AG04450 (cell line): Measurements from ENCODE around the gene KCNN3. TPM values are rescaled to one million over a fixed set of nuclear protein-coding genes. Genes with fewer than 3 reads are reported as not detected.

Experiments used
- CTCF ChIA-PET: fragments of 300-600, 350-600 bp; formaldehyde crosslinking; extraction: SDS; loops from one replicate; lab custom pipeline; 2022; ENCODE audit warnings: antibody characterized with exemption, inconsistent platforms; lab: Charles Lee
- POLR2A ChIA-PET: fragments of 350-600 bp; formaldehyde crosslinking; extraction: SDS; loops from one replicate; lab custom pipeline; 2021; ENCODE audit warnings: antibody characterized with exemption, inconsistent platforms; lab: Yijun Ruan, JAX
- DNase-seq: peaks from one replicate; pipeline ENCODE4 v3.0.0-alpha.2; 2011; ENCODE audit warnings: low read depth, low spot score
- H3K27ac ChIP-seq: one replicate; pipeline ENCODE4 v1.5.1; 2012; ENCODE audit warnings: low read depth, low read length, control low read depth
- H3K27me3 ChIP-seq: one replicate; pipeline ENCODE4 v1.6.0; 2012; ENCODE audit warnings: low read length; ENCODE audit not compliant: control insufficient read depth, insufficient read depth
- H3K4me3 ChIP-seq: 2 replicates; pipeline ENCODE4 v1.5.1; 2011; ENCODE audit warnings: mild to moderate bottlenecking, low read depth, low read length, control low read depth
- H3K9me3 ChIP-seq: 2 replicates; pipeline ENCODE4 v1.5.1; 2012; ENCODE audit warnings: low read length; ENCODE audit not compliant: control insufficient read depth, insufficient read depth
- CTCF ChIP-seq: IDR thresholded peaks from 2 replicates; pipeline ENCODE4 v1.5.1; 2011; ENCODE audit warnings: low read depth, low read length, control low read depth, inconsistent platforms
- polyA plus RNA-seq: library from polyadenylated mRNA; depleted of rRNA; stranded (reverse); fragments of >200 nt; gene quantifications from 2 replicates; pipeline ENCODE4 v1.2.3, GENCODE V29; 2011

Gene KCNN3
- polyA plus RNA-seq, 1 experiment, result 0.09 TPM

DNA sequence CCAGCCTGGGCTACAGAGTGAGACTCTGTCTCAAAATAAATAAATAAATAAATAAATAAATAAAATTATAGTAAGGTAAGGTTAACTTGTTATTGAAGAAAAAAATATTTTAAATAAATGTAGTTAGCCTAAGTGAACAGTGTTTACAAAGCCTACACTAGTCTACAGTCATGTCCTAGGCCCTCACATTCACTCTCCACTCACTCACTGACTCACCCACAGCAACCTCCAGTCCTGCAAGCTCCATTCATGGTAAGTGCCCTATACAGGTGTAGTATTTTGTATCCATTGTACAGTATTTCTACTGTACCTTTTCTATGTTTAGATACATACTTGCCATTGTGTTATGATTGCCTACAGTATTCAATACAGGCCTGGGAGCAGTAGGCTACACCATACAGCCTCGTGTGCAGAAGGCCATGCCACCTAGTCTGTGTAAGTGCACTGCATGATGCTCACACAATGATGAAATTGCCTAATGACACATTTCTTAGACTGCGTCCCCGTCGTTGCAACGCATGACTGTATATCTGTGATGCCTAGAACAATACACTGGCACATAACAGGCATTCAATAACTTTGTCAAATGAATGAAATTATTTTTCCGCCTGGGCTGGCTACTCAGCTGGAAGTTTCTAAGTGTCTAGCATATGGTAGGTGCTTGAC, 14.8 kb downstream of the KCNN3 start:
- Histone ChIP-seq H3K27ac (no peak overlapping the region), H3K9me3 (no peaks in the 10 kb centered on the region), H3K27me3 (no peaks in the 10 kb centered on the region), H3K4me3 (no peak overlapping the region)
- CTCF ChIA-PET, result interaction anchor here (0.9 kb wide), 1 partner anchor 10 kb away, joined by 3 read pairs; no protein-coding TSS in a partner anchor
- POLR2A ChIA-PET, result interaction anchor here (0.6 kb wide), 1 partner anchor 140 kb away, joined by 6 read pairs; no protein-coding TSS in a partner anchor
- no peak for TF ChIP-seq CTCF
- DNase-seq, result no peak

DNA sequence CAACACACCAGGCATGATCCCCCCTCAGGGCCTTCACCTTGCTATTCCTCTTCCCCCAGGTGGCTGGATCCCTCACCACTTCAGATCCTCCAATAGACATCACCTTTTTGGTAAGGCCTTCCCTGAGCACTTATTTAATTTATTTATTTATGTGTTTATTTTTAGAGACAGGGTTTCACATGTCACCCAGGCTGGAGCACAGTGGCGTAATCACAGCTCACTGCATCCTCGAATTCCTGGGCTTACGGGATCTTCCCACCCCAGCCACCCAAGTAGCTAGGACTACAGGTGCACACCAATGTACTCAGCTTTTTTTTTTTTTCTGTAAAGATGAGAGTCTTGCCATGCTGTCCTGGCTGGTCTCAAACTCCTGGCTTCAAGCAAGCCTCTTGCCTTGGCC, 17.2 kb downstream of the KCNN3 start:
- Histone ChIP-seq H3K4me3 (no peak overlapping the region), H3K27me3 (peaks cover 11% of the 10 kb centered on the region), H3K27ac (no peak overlapping the region), H3K9me3 (no peaks in the 10 kb centered on the region; the same call in 1 of the 2 replicates)
- CTCF ChIA-PET, result interaction anchor here (0.9 kb wide), 1 partner anchor 11 kb away, joined by 3 read pairs; no protein-coding TSS in a partner anchor
- TF ChIP-seq CTCF, result no peak
- DNase-seq, result no peak
- POLR2A ChIA-PET, result no interaction called here

- ChIA-PET CTCF (interaction anchor here (0.7 kb wide), 1 partner anchor 16 kb away, joined by 3 read pairs; no protein-coding TSS in a partner anchor), POLR2A (no interaction called here)
- H3K27ac ChIP-seq, result no peak overlapping the region
- no peak for TF ChIP-seq CTCF
- DNase-seq, result no peak
- H3K9me3 ChIP-seq, result no peaks in the 10 kb centered on the region; the same call in 1 of the 2 replicates
- no peak overlapping the region for H3K4me3 ChIP-seq
- peaks cover 11% of the 10 kb centered on the region for H3K27me3 ChIP-seq
Measured at GRCh38 chr1:154851392-154852177, 18.5 kb downstream of the KCNN3 start.

- no peak overlapping the region for H3K27ac ChIP-seq
- no peak for TF ChIP-seq CTCF
- ChIA-PET CTCF (no interaction called here), POLR2A (no interaction called here)
- H3K4me3 ChIP-seq, result no peak overlapping the region
- no peak for DNase-seq
- peaks cover 22% of the 10 kb centered on the region for H3K27me3 ChIP-seq
- H3K9me3 ChIP-seq, result no peaks in the 10 kb centered on the region; the same call in 1 of the 2 replicates
Measured at GRCh38 chr1:154849645-154850131, 20.4 kb downstream of the KCNN3 start.

DNA sequence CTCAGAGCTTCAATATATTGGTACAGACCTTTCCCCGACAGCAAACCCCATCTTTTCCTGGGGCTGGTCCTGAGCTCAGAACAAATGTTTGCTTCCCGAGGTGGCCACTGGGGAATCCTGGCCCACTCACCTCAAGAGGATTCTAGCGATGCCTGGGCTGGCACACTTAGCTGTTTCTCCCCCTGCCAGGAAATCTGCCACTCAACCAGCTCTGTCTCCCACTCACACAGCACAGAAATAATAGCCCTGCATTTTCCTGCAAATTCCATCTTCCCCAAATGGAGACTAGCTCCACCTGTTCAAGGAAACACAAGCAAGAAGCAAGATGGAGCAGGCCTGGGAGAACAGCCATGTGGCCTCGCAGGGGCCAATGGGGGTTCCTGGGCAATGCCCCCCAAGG, 21.1 kb downstream of the KCNN3 start:
- Histone ChIP-seq H3K9me3 (no peaks in the 10 kb centered on the region; the same call in 1 of the 2 replicates), H3K27ac (no peak overlapping the region), H3K27me3 (peaks cover 25% of the 10 kb centered on the region), H3K4me3 (no peak overlapping the region)
- no peak for DNase-seq
- ChIA-PET CTCF (no interaction called here), POLR2A (no interaction called here)
- no peak for TF ChIP-seq CTCF
